ENCODE measurements around the gene ZNF583.

ZNF583 gene

DNA sequence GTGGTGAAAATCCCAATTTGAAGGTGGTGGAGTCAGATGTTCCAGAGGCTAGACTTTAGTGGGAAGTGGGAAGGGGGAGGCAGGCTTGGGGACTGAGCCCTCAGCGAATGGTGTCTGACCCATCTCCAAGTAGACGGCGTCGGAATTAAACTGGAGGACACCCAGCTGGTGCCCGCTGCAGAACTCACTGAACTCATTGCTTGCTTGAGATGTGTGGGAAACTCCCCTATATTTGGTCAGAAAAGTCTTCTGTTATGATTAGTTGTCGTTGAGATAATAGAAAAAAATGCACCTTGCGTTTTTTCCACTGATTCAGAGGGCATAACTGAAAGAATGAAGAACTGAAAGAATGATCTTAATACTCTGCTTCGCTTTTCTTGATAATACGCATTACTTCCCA is 871 bp upstream of the ZNF583 start:
- TF ChIP-seq CTCF (IDR thresholded peaks at IDR 0.05; ENCODE audit: extremely low read depth, missing control alignments) = no peak
- peak; percentile 11 for DNase-seq (ENCODE audit: low spot score)

GRCh38 chr19:56404705-56405056 is 549 bp downstream of the ZNF583 start:
- no peak for DNase-seq (ENCODE audit: low spot score)
- TF ChIP-seq CTCF (IDR thresholded peaks at IDR 0.05; ENCODE audit: extremely low read depth, missing control alignments) = no peak

- TF ChIP-seq CTCF (IDR thresholded peaks at IDR 0.05; ENCODE audit: extremely low read depth, missing control alignments) = no peak
- DNase-seq (ENCODE audit: low spot score) = no peak
These were observed 930 bp downstream of the ZNF583 start for GRCh38 chr19:56405062-56405461.

- TF ChIP-seq CTCF (IDR thresholded peaks at IDR 0.05; ENCODE audit: extremely low read depth, missing control alignments) = no peak
- DNase-seq (ENCODE audit: low spot score) = no peak
These were observed 19.3 kb downstream of the ZNF583 start for GRCh38 chr19:56423276-56423984.

GRCh38 chr19:56423985-56424353 is 19.8 kb downstream of the ZNF583 start:
- no peak for DNase-seq (ENCODE audit: low spot score)
- TF ChIP-seq CTCF (IDR thresholded peaks at IDR 0.05; ENCODE audit: extremely low read depth, missing control alignments) = no peak

- DNase-seq (ENCODE audit: low spot score) = no peak
- no peak for TF ChIP-seq CTCF (IDR thresholded peaks at IDR 0.05; ENCODE audit: extremely low read depth, missing control alignments)
These were observed 37.2 kb downstream of the ZNF583 start for GRCh38 chr19:56441206-56441792.

DNA sequence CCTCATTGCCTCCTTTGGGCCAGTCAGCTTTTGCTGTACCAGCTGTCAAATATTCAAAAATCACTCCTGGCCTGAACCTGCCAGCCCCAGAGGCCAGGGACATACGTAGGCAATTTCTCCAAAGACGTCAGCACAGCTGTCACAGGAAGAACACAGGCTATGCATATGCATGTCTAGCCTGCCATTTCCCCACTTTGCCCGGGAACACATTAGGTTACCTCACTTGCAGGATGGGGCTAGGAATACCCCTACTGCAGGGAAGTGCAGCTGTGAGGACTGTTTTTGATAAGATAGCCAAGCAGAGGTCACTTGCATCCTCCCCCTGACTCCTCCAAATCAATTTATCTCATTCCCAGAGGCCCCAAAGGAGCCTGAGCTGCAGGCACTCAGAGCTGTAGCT is 70.2 kb downstream of the ZNF583 start:
- DNase-seq (ENCODE audit: low spot score) = no peak
- no peak for TF ChIP-seq CTCF (IDR thresholded peaks at IDR 0.05; ENCODE audit: extremely low read depth, missing control alignments)
